GM12878 (cell line): Measurements from ENCODE around the gene DCAF4L1. TPM values are rescaled to one million over a fixed set of nuclear protein-coding genes. Genes with fewer than 3 reads are reported as not detected.

ENCODE experiments used
- MTA2 ChIP-seq: fragments of 450-650 bp; IDR thresholded peaks from 2 replicates; pipeline ENCODE4 v1.6.1; 2016; ENCODE audit warnings: low read depth, mild to moderate bottlenecking, moderate library complexity
- MTA3 ChIP-seq: IDR thresholded peaks from 2 replicates; pipeline ENCODE4 v1.6.1; 2012; ENCODE audit warnings: low read length, inconsistent platforms, borderline replicate concordance
- SPI1 ChIP-seq: IDR thresholded peaks from 2 replicates; pipeline ENCODE4 v1.6.1; 2011; ENCODE audit warnings: low read depth, mild to moderate bottlenecking, low read length, moderate library complexity, borderline replicate concordance; ENCODE audit not compliant: insufficient read depth
- TCF7 ChIP-seq: IDR thresholded peaks from 2 replicates; pipeline ENCODE4 v1.6.1; 2014; ENCODE audit warnings: antibody characterized with exemption, borderline replicate concordance
- ZNF24 ChIP-seq: fragments of 450-650 bp; IDR thresholded peaks from 2 replicates; pipeline ENCODE4 v1.6.1; 2017; ENCODE audit warnings: antibody characterized with exemption, mild to moderate bottlenecking
- polyA plus RNA-seq, 11 experiments: library from polyadenylated mRNA; depleted of rRNA in 4 of 11; unstranded in 6 of 11; stranded (reverse) in 5 of 11; fragments of >200 nt; fragmentation: Nextera tagmentation in 4 of 11; fragmentation: Illumina TruSeq in 1 of 11; extraction: Ambion mirVana in 4 of 11; extraction: Trizol in 1 of 11; gene quantifications; 1 replicate in 1 of 11; 2 replicates in 10 of 11; pipeline versions ENCODE4 v1.2.1 to v1.2.3, GENCODE V29; 2011 to 2016; ENCODE audit warnings: inconsistent platforms in 2 of 11, missing spikeins in 2 of 11, low read depth in 1 of 11
- total RNA-seq, 4 experiments: library from RNA; depleted of rRNA in 3 of 4; stranded (reverse); fragments of >200 nt in 3 of 4; fragmentation: Illumina TruSeq in 1 of 4; extraction: Trizol in 1 of 4; gene quantifications; 2 replicates each; pipeline versions ENCODE4 v1.2.1 to v1.2.3, GENCODE V29; 2013 to 2021
- TF ChIP-seq, protein P1 (sequence below): fragments of 450-650 bp; IDR thresholded peaks from 2 replicates; pipeline ENCODE4 v1.6.1; 2017; ENCODE audit warnings: mild to moderate bottlenecking, moderate library complexity
- TF ChIP-seq, protein P2 (sequence below): fragments of 450-650 bp; IDR thresholded peaks from 2 replicates; pipeline ENCODE4 v1.6.1; 2017; ENCODE audit warnings: mild to moderate bottlenecking, moderate library complexity
- TF ChIP-seq, protein P3 (sequence below), 3 experiments: IDR thresholded peaks in 2 of 3; conservative IDR thresholded peaks in 1 of 3; 2 replicates each; pipeline ENCODE4 v1.5.1; 2011; ENCODE audit warnings: low read depth in 3 of 3, low read length in 3 of 3, mild to moderate bottlenecking in 3 of 3, control low read depth in 2 of 3, moderate library complexity in 2 of 3, inconsistent platforms in 1 of 3, mixed read lengths in 1 of 3; ENCODE audit not compliant: control insufficient read depth in 2 of 3, insufficient read depth in 1 of 3; ENCODE audit errors: extremely low read depth in 1 of 3

The DCAF4L1 gene
- total and polyA plus RNA-seq, 10 of the 15 experiments (the other 5 are each of a cell fraction or from before 2014, with no cell fraction given): 0.04 to 0.48 (median 0.18) TPM

- TF ChIP-seq, protein P1, sequence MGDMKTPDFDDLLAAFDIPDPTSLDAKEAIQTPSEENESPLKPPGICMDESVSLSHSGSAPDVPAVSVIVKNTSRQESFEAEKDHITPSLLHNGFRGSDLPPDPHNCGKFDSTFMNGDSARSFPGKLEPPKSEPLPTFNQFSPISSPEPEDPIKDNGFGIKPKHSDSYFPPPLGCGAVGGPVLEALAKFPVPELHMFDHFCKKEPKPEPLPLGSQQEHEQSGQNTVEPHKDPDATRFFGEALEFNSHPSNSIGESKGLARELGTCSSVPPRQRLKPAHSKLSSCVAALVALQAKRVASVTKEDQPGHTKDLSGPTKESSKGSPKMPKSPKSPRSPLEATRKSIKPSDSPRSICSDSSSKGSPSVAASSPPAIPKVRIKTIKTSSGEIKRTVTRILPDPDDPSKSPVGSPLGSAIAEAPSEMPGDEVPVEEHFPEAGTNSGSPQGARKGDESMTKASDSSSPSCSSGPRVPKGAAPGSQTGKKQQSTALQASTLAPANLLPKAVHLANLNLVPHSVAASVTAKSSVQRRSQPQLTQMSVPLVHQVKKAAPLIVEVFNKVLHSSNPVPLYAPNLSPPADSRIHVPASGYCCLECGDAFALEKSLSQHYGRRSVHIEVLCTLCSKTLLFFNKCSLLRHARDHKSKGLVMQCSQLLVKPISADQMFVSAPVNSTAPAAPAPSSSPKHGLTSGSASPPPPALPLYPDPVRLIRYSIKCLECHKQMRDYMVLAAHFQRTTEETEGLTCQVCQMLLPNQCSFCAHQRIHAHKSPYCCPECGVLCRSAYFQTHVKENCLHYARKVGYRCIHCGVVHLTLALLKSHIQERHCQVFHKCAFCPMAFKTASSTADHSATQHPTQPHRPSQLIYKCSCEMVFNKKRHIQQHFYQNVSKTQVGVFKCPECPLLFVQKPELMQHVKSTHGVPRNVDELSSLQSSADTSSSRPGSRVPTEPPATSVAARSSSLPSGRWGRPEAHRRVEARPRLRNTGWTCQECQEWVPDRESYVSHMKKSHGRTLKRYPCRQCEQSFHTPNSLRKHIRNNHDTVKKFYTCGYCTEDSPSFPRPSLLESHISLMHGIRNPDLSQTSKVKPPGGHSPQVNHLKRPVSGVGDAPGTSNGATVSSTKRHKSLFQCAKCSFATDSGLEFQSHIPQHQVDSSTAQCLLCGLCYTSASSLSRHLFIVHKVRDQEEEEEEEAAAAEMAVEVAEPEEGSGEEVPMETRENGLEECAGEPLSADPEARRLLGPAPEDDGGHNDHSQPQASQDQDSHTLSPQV: no peak
- TF ChIP-seq MTA2 (no peak), MTA3 (no peak), SPI1 (no peak), ZNF24 (no peak), TCF7 (no peak)
- TF ChIP-seq, protein P2, sequence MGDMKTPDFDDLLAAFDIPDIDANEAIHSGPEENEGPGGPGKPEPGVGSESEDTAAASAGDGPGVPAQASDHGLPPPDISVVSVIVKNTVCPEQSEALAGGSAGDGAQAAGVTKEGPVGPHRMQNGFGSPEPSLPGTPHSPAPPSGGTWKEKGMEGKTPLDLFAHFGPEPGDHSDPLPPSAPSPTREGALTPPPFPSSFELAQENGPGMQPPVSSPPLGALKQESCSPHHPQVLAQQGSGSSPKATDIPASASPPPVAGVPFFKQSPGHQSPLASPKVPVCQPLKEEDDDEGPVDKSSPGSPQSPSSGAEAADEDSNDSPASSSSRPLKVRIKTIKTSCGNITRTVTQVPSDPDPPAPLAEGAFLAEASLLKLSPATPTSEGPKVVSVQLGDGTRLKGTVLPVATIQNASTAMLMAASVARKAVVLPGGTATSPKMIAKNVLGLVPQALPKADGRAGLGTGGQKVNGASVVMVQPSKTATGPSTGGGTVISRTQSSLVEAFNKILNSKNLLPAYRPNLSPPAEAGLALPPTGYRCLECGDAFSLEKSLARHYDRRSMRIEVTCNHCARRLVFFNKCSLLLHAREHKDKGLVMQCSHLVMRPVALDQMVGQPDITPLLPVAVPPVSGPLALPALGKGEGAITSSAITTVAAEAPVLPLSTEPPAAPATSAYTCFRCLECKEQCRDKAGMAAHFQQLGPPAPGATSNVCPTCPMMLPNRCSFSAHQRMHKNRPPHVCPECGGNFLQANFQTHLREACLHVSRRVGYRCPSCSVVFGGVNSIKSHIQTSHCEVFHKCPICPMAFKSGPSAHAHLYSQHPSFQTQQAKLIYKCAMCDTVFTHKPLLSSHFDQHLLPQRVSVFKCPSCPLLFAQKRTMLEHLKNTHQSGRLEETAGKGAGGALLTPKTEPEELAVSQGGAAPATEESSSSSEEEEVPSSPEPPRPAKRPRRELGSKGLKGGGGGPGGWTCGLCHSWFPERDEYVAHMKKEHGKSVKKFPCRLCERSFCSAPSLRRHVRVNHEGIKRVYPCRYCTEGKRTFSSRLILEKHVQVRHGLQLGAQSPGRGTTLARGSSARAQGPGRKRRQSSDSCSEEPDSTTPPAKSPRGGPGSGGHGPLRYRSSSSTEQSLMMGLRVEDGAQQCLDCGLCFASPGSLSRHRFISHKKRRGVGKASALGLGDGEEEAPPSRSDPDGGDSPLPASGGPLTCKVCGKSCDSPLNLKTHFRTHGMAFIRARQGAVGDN: no peak
- TF ChIP-seq, protein P3, sequence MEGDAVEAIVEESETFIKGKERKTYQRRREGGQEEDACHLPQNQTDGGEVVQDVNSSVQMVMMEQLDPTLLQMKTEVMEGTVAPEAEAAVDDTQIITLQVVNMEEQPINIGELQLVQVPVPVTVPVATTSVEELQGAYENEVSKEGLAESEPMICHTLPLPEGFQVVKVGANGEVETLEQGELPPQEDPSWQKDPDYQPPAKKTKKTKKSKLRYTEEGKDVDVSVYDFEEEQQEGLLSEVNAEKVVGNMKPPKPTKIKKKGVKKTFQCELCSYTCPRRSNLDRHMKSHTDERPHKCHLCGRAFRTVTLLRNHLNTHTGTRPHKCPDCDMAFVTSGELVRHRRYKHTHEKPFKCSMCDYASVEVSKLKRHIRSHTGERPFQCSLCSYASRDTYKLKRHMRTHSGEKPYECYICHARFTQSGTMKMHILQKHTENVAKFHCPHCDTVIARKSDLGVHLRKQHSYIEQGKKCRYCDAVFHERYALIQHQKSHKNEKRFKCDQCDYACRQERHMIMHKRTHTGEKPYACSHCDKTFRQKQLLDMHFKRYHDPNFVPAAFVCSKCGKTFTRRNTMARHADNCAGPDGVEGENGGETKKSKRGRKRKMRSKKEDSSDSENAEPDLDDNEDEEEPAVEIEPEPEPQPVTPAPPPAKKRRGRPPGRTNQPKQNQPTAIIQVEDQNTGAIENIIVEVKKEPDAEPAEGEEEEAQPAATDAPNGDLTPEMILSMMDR (IDR thresholded peaks at IDR 0.05 in 2 of 3, conservative IDR thresholded peaks at IDR 0.05 in 1 of 3; ENCODE audit: control insufficient read depth in 2 of 3, extremely low read depth in 1 of 3, insufficient read depth in 1 of 3, low read depth in 3 of 3, low read length in 3 of 3): no peak
Observed at GRCh38 chr4:41999321-41999720, 17.8 kb downstream of the DCAF4L1 start (continued).
